ENCODE results near the gene DIAPH2.

DIAPH2 gene

DNA sequence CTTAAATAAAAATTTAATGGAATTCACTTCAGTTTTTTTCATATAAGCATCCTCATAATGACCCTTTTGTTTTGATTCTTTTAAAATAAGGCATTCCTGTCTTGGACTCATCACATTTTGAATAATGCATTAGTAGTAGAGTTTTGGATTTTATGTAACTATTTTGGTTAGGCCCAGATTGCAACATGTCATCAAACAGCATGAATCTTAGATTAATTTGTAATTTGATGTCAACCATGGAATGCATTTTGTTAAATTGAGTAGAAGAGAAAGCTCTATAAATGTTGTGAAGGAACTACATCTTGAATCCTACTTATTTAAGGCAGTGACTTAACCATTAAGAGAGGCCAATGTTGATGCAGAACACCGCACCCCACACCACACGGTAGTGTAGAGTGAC, 3.1 kb downstream of the DIAPH2 start:
- H3K4me3 ChIP-seq (ENCODE audit: low read length) = no peak overlapping the region
- TF ChIP-seq, protein P1, sequence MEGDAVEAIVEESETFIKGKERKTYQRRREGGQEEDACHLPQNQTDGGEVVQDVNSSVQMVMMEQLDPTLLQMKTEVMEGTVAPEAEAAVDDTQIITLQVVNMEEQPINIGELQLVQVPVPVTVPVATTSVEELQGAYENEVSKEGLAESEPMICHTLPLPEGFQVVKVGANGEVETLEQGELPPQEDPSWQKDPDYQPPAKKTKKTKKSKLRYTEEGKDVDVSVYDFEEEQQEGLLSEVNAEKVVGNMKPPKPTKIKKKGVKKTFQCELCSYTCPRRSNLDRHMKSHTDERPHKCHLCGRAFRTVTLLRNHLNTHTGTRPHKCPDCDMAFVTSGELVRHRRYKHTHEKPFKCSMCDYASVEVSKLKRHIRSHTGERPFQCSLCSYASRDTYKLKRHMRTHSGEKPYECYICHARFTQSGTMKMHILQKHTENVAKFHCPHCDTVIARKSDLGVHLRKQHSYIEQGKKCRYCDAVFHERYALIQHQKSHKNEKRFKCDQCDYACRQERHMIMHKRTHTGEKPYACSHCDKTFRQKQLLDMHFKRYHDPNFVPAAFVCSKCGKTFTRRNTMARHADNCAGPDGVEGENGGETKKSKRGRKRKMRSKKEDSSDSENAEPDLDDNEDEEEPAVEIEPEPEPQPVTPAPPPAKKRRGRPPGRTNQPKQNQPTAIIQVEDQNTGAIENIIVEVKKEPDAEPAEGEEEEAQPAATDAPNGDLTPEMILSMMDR (conservative IDR thresholded peaks at IDR 0.05; ENCODE audit: low read depth, low read length) = no peak
- no peak for DNase-seq (ENCODE audit: low read depth)

DNA sequence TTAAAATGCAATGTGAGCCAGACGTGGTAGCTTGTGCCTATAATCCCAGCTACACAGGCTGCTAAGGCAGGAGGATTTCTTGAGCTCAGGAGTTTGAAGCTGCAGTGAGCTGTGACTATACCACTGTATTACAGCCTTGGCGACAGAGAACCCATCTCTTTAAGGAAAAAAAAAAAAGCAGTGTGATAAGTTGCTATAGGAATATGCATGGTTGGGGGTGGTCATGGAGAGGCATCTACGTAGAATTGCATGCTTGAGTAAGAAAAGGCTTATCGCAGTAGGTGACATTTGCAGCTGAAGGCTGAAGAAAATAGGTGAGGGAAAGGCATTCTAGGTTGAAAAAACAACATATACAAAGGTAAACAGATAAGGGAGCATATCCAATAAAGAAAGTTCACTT, 4.1 kb downstream of the DIAPH2 start:
- TF ChIP-seq, protein P1 (conservative IDR thresholded peaks at IDR 0.05; ENCODE audit: low read depth, low read length) = no peak
- DNase-seq (ENCODE audit: low read depth) = no peak
- H3K4me3 ChIP-seq (ENCODE audit: low read length) = no peak overlapping the region

DNA sequence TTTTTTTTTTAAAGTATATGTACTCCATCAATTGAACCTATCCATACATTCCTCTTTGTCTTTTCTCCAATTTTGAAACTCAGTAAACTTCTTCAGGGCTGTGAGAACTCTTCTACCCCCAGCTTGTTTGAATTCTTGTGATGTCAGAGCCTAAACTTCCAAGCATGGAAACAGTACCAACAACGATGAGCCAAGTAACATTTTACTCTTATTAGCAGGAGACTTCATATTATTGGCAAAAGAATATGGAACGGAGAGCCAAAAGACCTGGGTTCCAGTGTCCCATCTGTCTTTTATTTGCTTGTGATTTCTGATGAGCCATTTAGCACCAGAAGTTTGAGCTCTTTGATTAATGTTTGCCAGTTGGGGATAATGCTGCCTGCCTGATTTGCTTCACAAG, 5.3 kb downstream of the DIAPH2 start:
- no peak for DNase-seq (ENCODE audit: low read depth)
- TF ChIP-seq, protein P1 (conservative IDR thresholded peaks at IDR 0.05; ENCODE audit: low read depth, low read length) = no peak
- H3K4me3 ChIP-seq (ENCODE audit: low read length) = no peak overlapping the region

DNA sequence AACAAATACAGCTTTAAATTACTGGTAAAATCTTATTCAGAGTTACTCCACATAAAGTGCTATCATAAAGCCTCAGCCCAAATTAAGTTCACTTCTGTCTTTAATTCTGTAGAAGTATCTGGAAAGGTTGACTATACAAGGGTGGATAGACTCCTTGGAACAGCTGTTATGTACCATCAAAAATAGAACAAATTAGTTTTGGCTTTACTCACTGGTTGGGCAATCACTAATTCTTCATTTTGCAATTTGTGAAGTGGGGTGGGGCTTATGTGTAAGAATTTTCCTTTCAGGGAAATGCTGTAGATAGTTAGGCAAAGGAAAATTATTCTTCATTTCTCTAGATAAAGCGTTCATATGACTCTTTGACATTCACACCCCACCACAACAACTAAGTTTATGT, 7.8 kb downstream of the DIAPH2 start:
- TF ChIP-seq, protein P1 (conservative IDR thresholded peaks at IDR 0.05; ENCODE audit: low read depth, low read length) = no peak
- no peak for DNase-seq (ENCODE audit: low read depth)
- no peak overlapping the region for H3K4me3 ChIP-seq (ENCODE audit: low read length)

DNA sequence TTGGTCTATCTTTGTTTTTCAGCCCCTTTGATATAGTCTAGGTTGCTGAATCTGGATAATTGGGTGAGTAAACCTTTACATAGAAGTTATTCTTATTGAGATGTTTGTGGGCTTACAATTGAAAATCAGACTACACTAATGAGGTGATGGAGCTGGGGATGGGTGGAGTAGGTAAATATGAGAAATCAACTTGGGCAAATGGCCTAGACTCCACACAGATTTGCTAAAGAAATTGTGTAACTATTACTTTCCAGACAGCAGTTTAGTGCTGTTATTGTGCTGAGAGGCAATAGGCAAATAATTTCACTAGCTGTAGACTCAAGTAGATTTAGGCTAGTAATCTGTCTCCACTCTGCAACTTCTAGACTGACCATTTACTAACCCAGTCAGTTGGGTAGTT, 8.2 kb downstream of the DIAPH2 start:
- TF ChIP-seq, protein P1 (conservative IDR thresholded peaks at IDR 0.05; ENCODE audit: low read depth, low read length) = no peak

DNA sequence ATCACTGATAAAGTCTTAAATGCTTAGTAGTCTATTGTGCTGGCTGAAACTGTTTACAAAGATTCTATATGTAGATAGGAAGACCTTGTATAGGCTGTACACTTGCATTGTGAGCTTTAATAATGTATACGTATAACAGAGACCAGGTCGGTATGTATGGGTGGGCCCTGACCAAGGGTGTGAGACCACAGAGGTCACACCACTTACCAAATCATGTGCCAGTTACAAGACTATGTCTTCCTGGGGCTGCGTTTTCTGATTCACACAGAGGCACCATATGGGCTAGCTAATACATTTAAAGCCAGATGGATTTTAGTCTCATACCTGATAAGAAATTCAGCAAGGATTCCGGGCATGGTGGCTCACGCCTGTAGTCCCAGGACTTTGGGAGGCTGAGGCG, 8.8 kb downstream of the DIAPH2 start:
- no peak for DNase-seq (ENCODE audit: low read depth)
- no peak overlapping the region for H3K4me3 ChIP-seq (ENCODE audit: low read length)
- TF ChIP-seq, protein P1 (conservative IDR thresholded peaks at IDR 0.05; ENCODE audit: low read depth, low read length) = no peak

More for the DNA sequence above, 8.2 kb downstream of the DIAPH2 start:
- no peak for DNase-seq (ENCODE audit: low read depth)
- H3K4me3 ChIP-seq (ENCODE audit: low read length) = no peak overlapping the region

DNA sequence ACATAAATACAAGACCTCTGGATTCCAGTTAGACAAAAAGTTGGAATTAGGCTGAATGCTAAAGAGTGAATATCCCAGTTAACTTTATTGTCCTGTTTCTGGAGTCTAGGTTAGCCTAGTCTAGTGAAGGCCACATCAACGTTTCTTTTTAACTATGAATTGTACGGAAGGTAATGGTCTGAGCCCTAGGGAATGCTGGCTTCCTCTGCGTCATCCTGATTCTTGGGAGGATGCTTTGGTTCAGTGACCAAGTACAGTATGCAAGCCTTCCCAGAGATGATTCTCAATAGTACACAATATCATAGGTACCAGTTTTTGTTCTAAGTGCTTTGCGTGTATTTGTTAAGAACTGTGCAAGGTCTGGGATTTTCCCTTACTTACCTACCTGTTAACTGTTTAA, 11.8 kb downstream of the DIAPH2 start:
- H3K4me3 ChIP-seq (ENCODE audit: low read length) = no peak overlapping the region
- TF ChIP-seq, protein P1 (conservative IDR thresholded peaks at IDR 0.05; ENCODE audit: low read depth, low read length) = no peak
- no peak for DNase-seq (ENCODE audit: low read depth)

All from retinal pigment epithelial cell (primary cell).